Erythroblast (primary cell): Measurements from ENCODE around the gene CPXM2.

Experiments used
- DNase-seq, 2 experiments: peaks; one replicate each; lab custom pipeline; 2025; lab: John Stamatoyannopoulos, UW
- GATA1 ChIP-seq: IDR thresholded peaks from 2 replicates; pipeline ENCODE4 v1.6.1; 2011; ENCODE audit warnings: low read depth, mild to moderate bottlenecking, control low read depth, low read length, moderate library complexity
- POLR2A ChIP-seq: IDR thresholded peaks from 2 replicates; pipeline ENCODE4 v1.6.1; 2011; ENCODE audit warnings: mild to moderate bottlenecking, low read length

CPXM2 gene

GRCh38 chr10:123891144-123892071 lies at the start of gene CPXM2:
Gene CPXM2, minus strand, starts transcription at chr10:123891807. Its CDS starts 148 bp downstream, at chr10:123891659.
- DNase-seq, result no peak

DNA sequence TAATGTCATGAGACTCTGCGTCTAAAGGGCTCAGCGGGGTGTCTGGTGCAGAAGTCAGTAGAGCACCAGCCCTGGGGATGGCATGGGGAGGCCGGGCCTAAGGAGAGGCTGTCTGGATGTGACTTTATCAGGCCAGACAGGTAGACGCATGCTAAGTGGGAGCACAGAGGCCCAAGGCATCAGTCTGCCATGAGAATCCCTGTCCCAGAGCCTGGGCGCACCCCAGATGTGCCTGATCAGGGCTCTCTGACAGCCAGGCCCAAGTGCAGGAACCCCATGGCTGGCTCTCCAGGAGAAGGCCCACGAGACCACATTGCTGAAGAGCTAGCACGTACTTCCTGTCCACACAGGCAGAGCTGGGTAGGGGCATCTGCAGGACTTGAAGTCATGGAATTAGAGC lies 48.0 kb upstream of the CPXM2 start:
- no peak for DNase-seq
- TF ChIP-seq GATA1 (no peak), POLR2A (no peak)

More at GRCh38 chr10:123891144-123892071, at the start of gene CPXM2:
- TF ChIP-seq GATA1, result no peak
- TF ChIP-seq POLR2A, result no peak

DNA sequence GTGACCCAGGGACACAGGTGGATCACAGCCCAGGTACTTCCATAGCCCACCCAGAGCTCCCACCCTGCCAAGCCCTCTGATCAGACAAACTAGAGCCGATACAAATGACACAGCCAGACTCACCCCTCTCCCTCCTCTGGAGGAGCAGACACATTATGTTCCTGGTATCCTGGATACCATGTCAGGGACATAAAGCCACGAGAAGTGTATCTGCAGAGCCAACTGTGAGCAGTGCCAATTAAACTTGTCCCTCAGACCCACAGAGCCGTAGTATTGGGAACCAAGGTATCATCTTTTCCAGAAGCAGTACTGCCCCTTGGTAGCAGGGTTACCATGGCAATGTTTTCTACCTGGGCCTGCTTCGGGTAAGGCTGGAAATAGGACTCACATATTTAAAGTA lies 47.3 kb upstream of the CPXM2 start:
- no peak for DNase-seq
- TF ChIP-seq POLR2A, result no peak
- no peak for TF ChIP-seq GATA1

- TF ChIP-seq POLR2A (no peak), GATA1 (no peak)
- DNase-seq, result no peak
These were observed 44.8 kb upstream of the CPXM2 start for GRCh38 chr10:123936426-123936825.

- TF ChIP-seq POLR2A (no peak), GATA1 (no peak)
These were observed 44.1 kb upstream of the CPXM2 start for GRCh38 chr10:123935680-123936079.

DNA sequence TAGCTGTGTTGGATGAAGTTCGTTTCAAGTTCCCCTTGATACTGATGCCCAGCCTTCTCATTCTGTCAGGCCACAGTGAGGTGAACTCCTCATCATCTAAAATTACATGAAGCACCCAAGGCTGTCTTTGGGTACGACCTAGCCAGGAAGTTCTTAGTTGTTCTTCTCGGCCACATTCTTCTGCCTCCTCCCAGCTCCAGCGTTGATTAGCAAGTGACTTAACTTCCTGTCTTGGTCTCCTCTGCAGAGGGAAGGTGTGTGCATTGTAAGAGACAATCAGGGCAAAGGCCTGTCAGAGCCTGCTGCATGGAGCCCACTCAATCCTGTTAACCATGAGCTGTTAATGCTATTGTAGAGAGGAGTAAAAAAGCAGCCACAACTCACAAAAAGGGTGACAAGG lies 43.2 kb upstream of the CPXM2 start:
- no peak for TF ChIP-seq GATA1
- no peak for TF ChIP-seq POLR2A
- no peak for DNase-seq

More at GRCh38 chr10:123935680-123936079, 44.1 kb upstream of the CPXM2 start:
- DNase-seq, result no peak

DNA sequence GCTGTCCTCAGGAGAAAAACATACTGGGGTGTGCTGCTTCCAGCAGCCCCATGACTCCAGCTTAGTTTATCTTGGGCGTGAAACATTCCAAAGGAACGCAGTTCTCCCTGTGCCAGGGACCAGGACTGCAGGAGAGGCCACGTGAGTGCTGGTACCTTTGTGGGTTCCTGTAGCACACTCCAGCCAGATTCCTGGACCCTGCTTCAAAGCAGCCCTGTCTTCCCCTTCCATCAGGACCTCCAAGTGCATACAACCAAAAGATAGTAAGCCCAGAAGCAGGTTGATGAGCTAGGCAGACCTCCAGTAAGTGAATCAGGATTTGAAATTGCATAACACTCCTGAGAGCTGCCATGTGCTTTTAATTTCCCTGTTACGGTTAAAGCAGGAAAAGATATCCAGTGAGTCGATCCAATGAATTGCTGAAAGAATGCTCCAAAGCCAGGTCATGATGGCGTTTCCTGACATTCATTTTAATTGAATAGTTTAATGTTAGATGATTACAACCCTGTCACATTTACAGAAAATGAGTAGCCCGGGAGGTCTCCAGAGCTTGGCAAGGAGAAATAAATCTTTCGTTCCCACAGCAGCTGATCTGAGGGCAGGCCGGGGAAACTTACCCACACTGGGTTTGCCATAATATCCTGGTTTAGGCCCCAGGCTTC lies 38.9 kb upstream of the CPXM2 start:
- no peak for DNase-seq

DNA sequence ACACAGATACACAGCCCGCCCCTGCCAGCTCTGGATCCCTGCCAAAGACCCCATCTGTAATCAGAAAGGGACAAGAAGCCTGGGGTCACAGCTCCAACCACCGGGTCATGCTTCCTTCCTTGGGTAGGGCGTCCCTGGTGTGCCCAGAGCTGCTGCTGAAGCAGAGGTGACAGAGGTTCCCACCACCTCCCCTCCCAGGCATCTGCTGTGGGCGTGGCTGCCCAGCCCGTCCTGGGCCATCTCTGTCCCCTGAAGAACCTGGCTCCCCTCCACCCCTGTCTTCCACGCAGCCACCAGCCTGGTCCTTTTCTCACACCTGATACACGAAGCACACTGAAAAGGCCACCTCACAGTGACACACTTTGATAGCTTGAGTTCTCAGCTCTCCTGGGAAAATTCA lies 38.2 kb upstream of the CPXM2 start:
- no peak for DNase-seq
- TF ChIP-seq POLR2A (no peak), GATA1 (no peak)

More for the DNA sequence above, 38.9 kb upstream of the CPXM2 start:
- TF ChIP-seq GATA1 (no peak), POLR2A (no peak)

DNA sequence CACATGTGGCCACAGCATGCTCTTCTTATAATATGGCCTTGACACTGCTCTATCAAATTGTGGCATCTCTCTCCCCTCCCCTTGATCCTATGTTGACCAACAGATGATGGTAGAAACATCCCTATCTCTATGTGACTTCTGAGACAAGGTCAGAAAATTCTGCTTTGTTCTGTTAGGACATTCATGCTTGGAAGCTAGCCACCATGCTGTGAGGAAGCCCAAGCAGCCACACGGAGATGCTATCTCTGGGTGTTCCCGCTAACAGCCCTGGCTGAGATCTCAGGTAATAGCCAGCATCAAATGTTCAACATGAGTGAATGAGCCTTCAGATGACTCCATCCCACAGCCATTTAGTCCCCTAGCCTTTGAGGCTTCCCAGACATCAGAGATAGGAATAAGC lies 36.8 kb upstream of the CPXM2 start:
- no peak for DNase-seq
- TF ChIP-seq GATA1, result no peak
- TF ChIP-seq POLR2A, result no peak

DNA sequence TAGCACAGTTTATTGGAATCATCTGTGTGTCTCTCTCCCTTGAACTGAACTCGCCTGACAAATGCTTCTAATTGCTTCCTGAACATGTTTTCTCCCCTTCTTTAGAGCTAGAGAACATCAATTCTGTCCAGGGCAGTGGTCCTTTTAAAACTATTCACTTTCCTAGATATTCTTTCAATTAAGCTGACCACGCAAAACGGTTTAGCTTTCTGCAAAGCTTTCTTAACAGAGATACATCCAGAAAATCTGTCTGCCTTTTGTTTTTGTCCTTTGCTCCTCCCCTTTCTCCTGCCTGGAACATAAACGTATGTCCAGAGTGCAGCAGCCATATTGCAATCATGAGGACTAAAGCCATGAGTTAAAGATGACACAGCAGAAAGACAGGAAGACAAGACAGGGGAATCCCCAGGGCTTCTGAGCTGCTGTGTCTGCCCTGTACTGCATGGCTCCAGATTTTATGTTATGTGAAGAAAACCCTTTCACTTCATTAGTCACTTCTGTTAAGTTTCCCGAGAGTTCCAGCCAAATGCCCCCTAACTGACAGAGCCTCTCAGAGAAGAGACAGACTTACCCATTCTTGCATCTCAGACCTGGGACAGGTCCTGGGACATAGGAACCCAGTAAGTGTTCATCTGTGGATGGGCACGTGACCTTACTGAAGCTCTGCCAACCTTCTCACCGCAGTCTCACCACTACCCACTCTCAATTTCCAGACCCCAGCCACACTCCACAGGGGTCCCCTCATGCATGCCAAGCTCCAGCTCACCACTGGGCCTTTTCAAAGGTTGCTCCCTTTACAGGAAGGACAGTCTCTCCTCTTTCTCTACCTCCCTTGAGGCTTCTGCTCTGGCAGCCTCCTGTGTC lies 35.0 kb upstream of the CPXM2 start:
- no peak for TF ChIP-seq POLR2A
- no peak for TF ChIP-seq GATA1
- DNase-seq, result no peak

GRCh38 chr10:123922126-123922525 lies 30.5 kb upstream of the CPXM2 start:
- TF ChIP-seq POLR2A, result no peak
- TF ChIP-seq GATA1, result no peak
- no peak for DNase-seq

DNA sequence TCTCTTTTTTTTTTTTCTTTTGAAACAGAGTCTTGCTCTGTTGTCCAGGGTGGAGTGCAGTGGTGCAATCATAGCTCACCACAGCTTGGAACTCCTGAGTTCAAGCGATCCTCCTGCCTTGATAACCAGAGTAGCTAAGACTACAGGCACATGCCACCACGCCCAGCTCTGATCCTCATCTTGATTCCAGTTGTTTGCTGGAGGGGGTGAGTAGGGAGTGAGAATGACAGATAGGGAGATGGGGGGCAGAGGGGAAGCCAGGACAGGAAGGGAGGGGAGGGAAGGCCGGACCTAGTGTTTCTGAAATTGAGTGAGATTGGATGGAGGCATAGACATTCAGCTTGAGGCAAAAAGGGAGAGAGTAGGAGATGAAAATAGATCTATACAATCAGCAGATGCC lies 25.2 kb upstream of the CPXM2 start:
- no peak for DNase-seq
- TF ChIP-seq GATA1 (no peak), POLR2A (no peak)

DNA sequence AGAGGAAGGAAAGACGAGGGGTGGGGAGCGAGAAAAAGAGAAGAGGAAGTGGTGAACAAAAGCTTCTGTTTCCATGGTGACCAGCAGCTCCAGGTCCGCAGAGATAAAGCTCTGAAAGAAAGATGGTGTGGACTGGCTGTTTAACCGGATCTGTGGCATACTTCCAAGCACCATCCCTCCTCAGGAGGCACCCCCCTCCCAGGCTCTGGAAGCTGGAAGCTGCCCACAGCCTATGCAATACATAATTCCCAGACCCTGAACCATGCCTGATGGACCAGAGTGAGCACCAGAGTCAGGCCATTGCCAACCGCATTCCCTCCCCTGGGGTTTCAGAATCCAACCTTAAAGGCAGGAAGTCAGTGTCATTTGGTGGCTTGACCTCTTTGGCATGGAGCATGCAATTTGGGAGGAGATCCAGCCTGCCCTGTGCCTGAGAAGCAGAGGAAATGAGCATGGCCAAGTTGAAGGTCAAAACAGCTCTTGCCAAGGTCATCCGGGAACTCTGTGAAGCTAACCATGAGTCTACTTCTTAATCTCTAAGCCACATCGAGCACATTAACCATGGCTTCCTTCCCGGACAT lies 22.2 kb upstream of the CPXM2 start:
- DNase-seq, result no peak

More for the DNA sequence above, 22.2 kb upstream of the CPXM2 start:
- TF ChIP-seq GATA1, result no peak
- TF ChIP-seq POLR2A, result no peak
